Fibroblast of mammary gland (primary cell): Measurements from ENCODE around the gene SEMA7A.
A peak's percentile ranks its signal among the peaks of the same experiment; 100 is the strongest.

ENCODE experiments used
- DNase-seq: peaks from one replicate; pipeline ENCODE4 v3.0.0-alpha.2; 2010; ENCODE audit warnings: low read depth
- H3K4me3 ChIP-seq: 2 replicates; pipeline ENCODE4 v1.5.1; 2011; ENCODE audit warnings: low read depth, mild to moderate bottlenecking, low read length, moderate library complexity; ENCODE audit not compliant: control insufficient read depth
- TF ChIP-seq, protein P1 (sequence below): conservative IDR thresholded peaks from 2 replicates; pipeline ENCODE4 v1.5.1; 2011; ENCODE audit warnings: low read depth, low read length, inconsistent platforms; ENCODE audit not compliant: control insufficient read depth, insufficient read depth

Gene SEMA7A

DNA sequence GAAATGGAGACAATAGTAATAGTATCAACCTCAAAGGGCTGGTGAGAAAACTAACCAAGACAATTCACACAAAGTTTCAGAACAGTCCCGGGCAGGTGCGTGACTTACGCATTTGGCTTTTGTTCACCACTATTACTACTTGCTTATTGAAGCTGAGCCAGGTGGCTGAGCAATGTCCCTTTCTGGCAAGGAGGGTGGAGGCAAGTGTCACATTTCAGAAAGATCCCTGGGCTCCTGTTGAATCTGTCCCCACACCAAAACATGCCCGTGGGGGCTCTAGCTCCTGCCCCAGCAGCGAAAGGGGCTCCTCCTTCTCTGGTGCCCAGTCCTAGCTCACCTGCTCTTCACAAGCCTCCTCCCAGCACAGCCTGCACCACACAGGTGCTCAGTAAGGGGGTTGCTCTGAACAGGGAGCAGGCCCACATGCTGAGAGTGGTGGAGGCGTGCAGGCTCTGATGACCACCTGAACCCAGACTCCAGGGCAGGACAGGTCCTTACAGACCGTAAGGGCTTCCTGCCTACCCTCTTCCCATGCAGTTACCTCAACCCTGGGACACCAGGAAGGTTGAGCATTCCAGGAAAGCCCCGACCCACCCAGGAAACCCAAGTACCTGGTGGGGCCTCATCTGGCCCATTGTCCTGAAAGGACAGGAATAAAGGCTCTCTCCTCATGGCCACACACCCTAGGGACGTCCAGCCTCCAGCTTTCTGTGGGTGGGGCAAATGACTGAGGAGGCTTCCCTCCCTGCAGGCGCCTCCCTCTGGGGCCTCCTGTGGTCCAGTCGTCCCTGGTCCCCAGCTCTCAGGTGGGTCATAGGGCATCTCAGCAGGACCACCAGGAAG, 32.6 kb downstream of the SEMA7A start:
- TF ChIP-seq, protein P1, sequence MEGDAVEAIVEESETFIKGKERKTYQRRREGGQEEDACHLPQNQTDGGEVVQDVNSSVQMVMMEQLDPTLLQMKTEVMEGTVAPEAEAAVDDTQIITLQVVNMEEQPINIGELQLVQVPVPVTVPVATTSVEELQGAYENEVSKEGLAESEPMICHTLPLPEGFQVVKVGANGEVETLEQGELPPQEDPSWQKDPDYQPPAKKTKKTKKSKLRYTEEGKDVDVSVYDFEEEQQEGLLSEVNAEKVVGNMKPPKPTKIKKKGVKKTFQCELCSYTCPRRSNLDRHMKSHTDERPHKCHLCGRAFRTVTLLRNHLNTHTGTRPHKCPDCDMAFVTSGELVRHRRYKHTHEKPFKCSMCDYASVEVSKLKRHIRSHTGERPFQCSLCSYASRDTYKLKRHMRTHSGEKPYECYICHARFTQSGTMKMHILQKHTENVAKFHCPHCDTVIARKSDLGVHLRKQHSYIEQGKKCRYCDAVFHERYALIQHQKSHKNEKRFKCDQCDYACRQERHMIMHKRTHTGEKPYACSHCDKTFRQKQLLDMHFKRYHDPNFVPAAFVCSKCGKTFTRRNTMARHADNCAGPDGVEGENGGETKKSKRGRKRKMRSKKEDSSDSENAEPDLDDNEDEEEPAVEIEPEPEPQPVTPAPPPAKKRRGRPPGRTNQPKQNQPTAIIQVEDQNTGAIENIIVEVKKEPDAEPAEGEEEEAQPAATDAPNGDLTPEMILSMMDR, result no peak
- no peak overlapping the region for H3K4me3 ChIP-seq
- DNase-seq, result peak; percentile 59

DNA sequence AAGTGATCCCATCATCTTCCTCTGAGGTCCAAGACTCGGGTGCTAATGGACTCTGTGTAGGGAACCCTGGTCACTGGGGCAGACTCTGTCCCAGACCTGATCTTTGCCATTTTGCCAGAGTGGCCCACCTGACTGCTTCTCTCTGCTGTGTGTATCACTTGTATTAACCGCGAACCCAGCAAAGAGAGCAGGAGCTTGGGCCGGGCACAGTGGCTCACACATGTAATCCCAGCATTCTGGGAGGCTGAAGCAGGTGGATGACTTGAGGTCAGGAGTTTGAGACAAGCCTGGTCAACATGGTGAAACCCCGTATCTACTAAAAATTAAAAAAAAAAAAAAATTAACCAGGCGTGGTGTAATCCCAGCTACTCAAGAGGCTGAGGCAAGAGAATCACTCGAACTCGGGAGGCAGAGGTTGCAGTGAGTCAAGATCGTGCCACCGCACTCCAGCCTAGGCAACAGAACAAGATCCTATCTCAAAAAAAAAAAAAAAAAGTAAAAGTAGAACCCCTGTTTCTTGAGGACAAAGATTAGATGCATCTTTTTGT, 33.4 kb downstream of the SEMA7A start:
- TF ChIP-seq, protein P1, result no peak
- peak; percentile 73 for DNase-seq
- H3K4me3 ChIP-seq, result no peak overlapping the region

DNA sequence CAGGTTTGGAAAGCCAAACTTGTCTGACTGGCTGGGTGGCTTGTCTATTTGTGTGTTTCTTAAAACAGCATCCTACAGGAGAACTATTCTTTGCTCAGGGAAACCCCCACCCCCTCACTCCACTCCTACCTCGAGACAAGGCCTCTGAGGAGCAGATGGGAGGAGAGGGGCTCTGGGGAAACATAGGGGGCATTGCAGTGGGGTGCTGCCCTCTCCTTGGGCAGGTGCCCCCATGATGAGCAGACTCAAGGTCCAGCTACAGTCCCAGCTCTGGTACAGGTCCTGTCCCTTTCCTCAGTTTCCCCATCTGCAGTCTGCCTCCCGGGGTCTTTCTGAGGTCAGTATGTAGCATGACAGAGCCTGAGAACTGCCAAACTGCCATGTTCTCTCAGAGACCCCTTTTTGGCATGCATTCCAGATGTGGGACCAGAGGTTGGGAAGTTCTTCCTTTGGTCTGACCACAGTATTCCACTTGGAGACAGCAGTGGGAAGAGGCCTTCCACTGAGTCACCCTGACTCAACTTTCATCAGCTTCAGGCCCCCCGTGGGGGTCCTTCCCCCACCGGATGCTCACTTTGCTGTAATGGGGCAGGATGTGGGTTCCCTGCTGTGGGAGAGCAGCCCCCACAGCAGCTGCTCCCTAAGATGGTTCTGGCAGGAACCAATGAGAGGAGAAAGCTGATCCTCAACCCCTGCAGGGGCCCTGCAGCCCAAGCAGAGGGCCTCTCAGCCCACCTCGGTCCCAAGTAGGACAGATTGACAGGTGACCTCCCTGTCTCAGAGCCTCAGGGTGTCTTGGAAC, 34.0 kb downstream of the SEMA7A start:
- peak; percentile 89 for DNase-seq
- TF ChIP-seq, protein P1, result no peak
- H3K4me3 ChIP-seq, result no peak overlapping the region

DNA sequence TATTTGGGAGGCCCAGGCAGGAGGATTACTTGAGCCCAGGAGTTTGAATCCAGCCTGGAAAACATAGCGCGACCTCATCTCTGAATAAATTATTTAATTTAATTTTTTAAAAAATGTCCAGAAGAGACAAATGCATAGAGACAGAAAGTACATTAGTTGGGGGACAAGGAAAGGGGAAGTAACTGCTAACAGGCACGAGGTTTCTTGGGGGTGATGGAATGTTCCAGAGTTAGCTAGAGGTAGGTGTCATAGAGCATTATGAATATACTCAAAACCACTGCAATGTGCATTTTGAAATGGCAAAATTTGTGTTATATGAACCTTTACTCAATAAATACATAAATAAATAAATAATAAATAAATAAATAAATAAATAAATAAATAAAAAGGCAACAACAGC, 34.7 kb downstream of the SEMA7A start:
- H3K4me3 ChIP-seq, result no peak overlapping the region
- TF ChIP-seq, protein P1, result no peak
- no peak for DNase-seq

DNA sequence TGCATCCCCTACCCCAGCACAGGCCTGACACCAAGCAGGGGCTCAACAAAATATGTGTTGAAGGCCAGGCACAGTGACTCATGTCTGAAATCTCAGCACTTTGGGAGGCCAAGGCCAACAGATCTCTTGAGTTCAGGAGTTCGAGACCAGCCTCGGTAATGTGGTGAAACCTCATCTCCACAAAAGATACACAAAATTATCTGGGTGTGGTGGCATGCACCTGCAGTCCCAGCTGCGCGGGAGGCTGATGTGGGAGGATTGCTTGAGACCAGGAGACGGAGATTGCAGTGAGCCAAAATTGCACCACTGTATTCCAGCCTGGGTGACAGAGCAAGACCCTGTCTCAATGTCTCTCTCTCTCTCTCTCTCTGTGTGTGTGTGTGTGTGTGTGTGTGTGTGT, 35.6 kb downstream of the SEMA7A start:
- TF ChIP-seq, protein P1, result no peak
- DNase-seq, result no peak
- no peak overlapping the region for H3K4me3 ChIP-seq

DNA sequence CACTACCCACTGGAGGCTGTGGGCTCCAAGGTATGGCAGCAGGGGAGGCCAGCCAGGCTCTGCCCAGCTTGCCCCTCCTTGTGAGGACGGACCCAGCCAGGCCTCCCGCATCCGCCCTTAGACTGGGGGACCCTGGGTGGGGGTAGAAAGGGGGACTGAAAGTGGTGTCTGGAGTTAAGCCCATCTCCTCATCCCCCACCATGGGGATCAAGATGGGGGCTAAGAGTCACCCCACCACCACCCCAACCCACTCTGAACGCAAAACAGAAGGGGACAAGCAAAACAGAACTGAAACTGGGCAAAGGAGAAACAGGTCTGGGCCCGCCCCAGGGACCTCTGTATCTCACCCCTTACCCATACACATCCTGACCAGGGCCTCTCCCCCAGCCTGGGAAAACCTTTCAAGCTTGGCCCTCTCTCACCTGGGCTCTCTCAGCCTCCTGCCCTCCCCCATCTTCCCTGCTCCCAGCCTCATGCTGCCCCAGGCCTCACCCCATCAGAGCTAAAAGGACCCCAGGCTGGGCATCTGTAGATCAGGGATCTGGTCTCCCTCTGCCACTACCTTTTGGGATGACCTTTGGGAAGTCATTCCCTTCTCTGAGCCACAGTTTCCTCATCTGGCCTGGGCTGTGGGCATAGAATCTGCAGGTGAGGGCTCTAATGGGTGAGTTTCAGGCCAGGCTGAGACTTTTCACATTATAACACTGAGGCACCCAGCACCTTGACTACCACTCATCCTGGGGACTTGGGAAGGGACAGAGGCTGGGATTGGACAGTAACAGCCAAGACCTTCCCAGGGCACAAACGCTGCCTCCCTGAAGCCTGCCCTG, 36.3 kb downstream of the SEMA7A start:
- no peak overlapping the region for H3K4me3 ChIP-seq
- DNase-seq, result no peak
- TF ChIP-seq, protein P1, result no peak
